CD14-positive monocyte (primary cell): ENCODE measurements around the gene DOK5. TPM values are rescaled to one million over a fixed set of nuclear protein-coding genes. Genes with fewer than 3 reads are reported as not detected.

Experiments
- DNase-seq, 3 donors: peaks; one replicate each; pipeline ENCODE4 v3.0.0-alpha.2; 2011 to 2022
- H2AFZ ChIP-seq: 2 replicates; pipeline ENCODE4 v1.6.0; 2012; ENCODE audit warnings: mild to moderate bottlenecking, low read depth, low read length, inconsistent platforms; ENCODE audit not compliant: insufficient read depth, poor library complexity, severe bottlenecking
- H3K27ac ChIP-seq, 2 donors: 1 replicate in 1 of 2; 2 replicates in 1 of 2; pipeline ENCODE4 v1.5.1; 2012 to 2013; ENCODE audit warnings: low read length in 2 of 2, control low read depth in 1 of 2, inconsistent platforms in 1 of 2, low read depth in 1 of 2, mild to moderate bottlenecking in 1 of 2
- H3K27me3 ChIP-seq, 2 donors: one replicate each; pipeline versions ENCODE4 v1.6.0 to v1.6.1; 2011 to 2013; ENCODE audit warnings: low read length in 2 of 2; ENCODE audit not compliant: control insufficient read depth in 2 of 2, insufficient read depth in 2 of 2
- H3K36me3 ChIP-seq, 2 donors: replicated peaks in 1 of 2; 1 replicate in 1 of 2; 2 replicates in 1 of 2; pipeline versions ENCODE4 v1.5.1 to v1.6.1; 2012 to 2013; ENCODE audit warnings: low read length in 2 of 2, control low read depth in 1 of 2, inconsistent platforms in 1 of 2, mild to moderate bottlenecking in 1 of 2; ENCODE audit not compliant: insufficient read depth in 2 of 2, control insufficient read depth in 1 of 2
- H3K4me1 ChIP-seq, 2 donors: 1 replicate in 1 of 2; 2 replicates in 1 of 2; pipeline versions ENCODE4 v1.5.1 to v1.6.1; 2012 to 2013; ENCODE audit warnings: low read length in 2 of 2, control low read depth in 1 of 2, inconsistent platforms in 1 of 2, mild to moderate bottlenecking in 1 of 2, moderate library complexity in 1 of 2; ENCODE audit not compliant: insufficient read depth in 2 of 2, control insufficient read depth in 1 of 2
- H3K4me2 ChIP-seq: replicated peaks from 2 replicates; pipeline ENCODE3; 2012; ENCODE audit warnings: low read length, moderate library complexity, mild to moderate bottlenecking; ENCODE audit not compliant: poor library complexity, severe bottlenecking; ENCODE audit errors: extremely low read depth
- H3K4me3 ChIP-seq, 3 experiments: fragments of 200-600 bp in 1 of 3; sonication (generic) in 1 of 3; replicated peaks in 1 of 3; 1 replicate in 2 of 3; 2 replicates in 1 of 3; pipeline ENCODE4 v1.5.1; 2011 to 2013; ENCODE audit warnings: low read length in 3 of 3, mild to moderate bottlenecking in 3 of 3, control low read depth in 2 of 3, low read depth in 2 of 3, inconsistent platforms in 1 of 3, moderate library complexity in 1 of 3
- H3K79me2 ChIP-seq: 2 replicates; pipeline ENCODE4 v1.6.0; 2012; ENCODE audit warnings: mild to moderate bottlenecking, control low read depth, inconsistent platforms, low read length, moderate library complexity; ENCODE audit not compliant: insufficient read depth
- H3K9ac ChIP-seq: 2 replicates; pipeline ENCODE4 v1.6.0; 2017; ENCODE audit warnings: low read length, mild to moderate bottlenecking; ENCODE audit not compliant: insufficient read depth, poor library complexity, severe bottlenecking
- H3K9me3 ChIP-seq, 2 donors: replicated peaks in 1 of 2; 1 replicate in 1 of 2; 2 replicates in 1 of 2; pipeline versions ENCODE4 v1.5.1 to v1.6.1; 2012 to 2013; ENCODE audit warnings: low read length in 2 of 2, control low read depth in 1 of 2; ENCODE audit not compliant: control insufficient read depth in 1 of 2, insufficient read depth in 1 of 2
- H4K20me1 ChIP-seq: 2 replicates; pipeline ENCODE4 v1.6.0; 2012; ENCODE audit warnings: mild to moderate bottlenecking, low read length, control low read depth, moderate library complexity; ENCODE audit not compliant: insufficient read depth
- H3K27ac Mint-ChIP-seq, 7 donors: one replicate each; pipeline ENCODE4 v1.8.0; 2020; ENCODE audit warnings: mild to moderate bottlenecking in 7 of 7, mixed read lengths in 7 of 7, moderate library complexity in 6 of 7, inconsistent platforms in 2 of 7
- H3K27me3 Mint-ChIP-seq, 3 donors: one replicate each; pipeline ENCODE4 v1.8.0; 2021 to 2022; ENCODE audit warnings: low read depth in 3 of 3, mild to moderate bottlenecking in 3 of 3, mixed read lengths in 3 of 3, moderate library complexity in 3 of 3, inconsistent platforms in 1 of 3
- H3K36me3 Mint-ChIP-seq, 2 donors: one replicate each; pipeline ENCODE4 v1.8.0; 2020; ENCODE audit warnings: mixed read lengths in 2 of 2, inconsistent platforms in 1 of 2, mild to moderate bottlenecking in 1 of 2
- H3K4me1 Mint-ChIP-seq: one replicate; pipeline ENCODE4 v1.8.0; 2020; ENCODE audit warnings: mild to moderate bottlenecking, mixed read lengths
- H3K4me3 Mint-ChIP-seq, 2 donors: one replicate each; pipeline ENCODE4 v1.8.0; 2020; ENCODE audit warnings: mild to moderate bottlenecking in 2 of 2, mixed read lengths in 2 of 2, moderate library complexity in 1 of 2
- H3K9me3 Mint-ChIP-seq, 7 donors: one replicate each; pipeline ENCODE4 v1.8.0; 2020 to 2022; ENCODE audit warnings: mixed read lengths in 7 of 7, mild to moderate bottlenecking in 6 of 7, moderate library complexity in 6 of 7, inconsistent platforms in 2 of 7
- WGBS: methylation state at CpG from one replicate; pipeline ENCODE4 v1.1.5; 2013; ENCODE audit warnings: missing lambda C conversion rate; ENCODE audit not compliant: insufficient coverage; 5-methylcytosine and 5-hydroxymethylcytosine counted together
- intact Hi-C, 2 donors: fragments of 100-400 bp; cut with micrococcal nuclease; formaldehyde crosslinking; loops; one replicate each; pipeline versions ENCODE4 v1.15.0 to v1.15.1; 2023
- polyA plus RNA-seq, 3 donors: library from polyadenylated mRNA; depleted of rRNA in 1 of 3; unstranded in 2 of 3; stranded (reverse) in 1 of 3; fragments of 300-500 nt in 2 of 3; fragments of >200 nt in 1 of 3; fragmentation: Illumina TruSeq in 2 of 3; gene quantifications; 1 replicate in 2 of 3; 2 replicates in 1 of 3; pipeline ENCODE4 v1.2.3, GENCODE V29; 2012 to 2021
- TF ChIP-seq, protein P1 (sequence below): fragments of 200-600 bp; IDR thresholded peaks from one replicate; pipeline ENCODE4 v1.8.0; 2022; ENCODE audit warnings: antibody characterized with exemption, mild to moderate bottlenecking

DOK5 gene
- polyA plus RNA-seq, 3 donors: not detected

DNA sequence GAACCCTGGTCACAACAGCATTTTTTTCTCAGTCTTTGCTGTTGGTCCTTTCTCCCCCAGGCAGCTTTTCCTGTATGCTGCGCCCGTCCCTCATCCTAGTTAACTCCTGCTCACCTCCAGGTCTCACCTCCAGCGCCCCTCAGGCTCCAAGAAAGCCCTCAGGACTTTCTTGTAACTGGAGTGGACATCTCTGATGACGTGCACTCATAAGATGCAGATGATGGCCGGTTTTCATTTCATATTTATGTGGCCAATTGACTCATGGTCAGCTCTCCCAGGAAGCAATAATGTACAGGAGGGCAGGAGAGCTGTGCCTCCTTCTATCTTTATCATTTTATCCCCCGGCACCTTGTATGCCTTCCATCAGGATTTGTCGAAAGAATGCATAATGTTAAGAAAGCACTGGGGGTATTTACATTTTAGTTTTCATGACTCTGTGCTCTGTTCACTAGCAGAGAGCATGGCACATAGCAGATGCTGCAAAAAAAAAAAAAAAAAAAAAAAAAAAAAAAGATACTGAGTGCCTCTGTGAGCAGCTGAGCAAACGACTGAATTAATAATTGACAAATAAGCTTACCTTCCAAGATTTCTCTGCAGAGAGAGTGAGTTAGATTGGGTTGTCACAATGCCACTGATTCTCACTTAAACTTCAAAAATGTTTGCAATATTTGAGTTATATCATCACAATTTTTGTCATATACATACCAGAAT is 170.2 kb downstream of the DOK5 start:
- peaks cover 0 to 3% (median under 1%) of the 10 kb centered on the region in 3 donors for H3K27me3 Mint-ChIP-seq

DNA sequence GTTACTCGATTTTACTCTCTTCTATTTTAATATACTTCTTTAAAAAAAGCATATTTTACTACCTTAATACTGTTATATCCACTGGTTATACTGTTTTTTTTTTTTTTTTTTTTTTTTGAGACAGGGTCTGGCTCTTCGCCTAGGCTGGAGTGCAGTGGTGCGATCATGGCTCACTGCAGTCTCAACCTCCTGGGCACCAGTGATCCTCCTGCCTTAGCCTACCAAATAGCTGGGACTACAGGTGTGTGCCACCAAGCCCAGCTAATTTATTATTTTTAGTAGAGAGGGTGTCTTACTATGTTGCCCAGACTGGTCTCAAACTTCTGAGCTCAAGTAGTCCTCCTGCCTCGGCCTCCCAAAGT is 170.7 kb downstream of the DOK5 start:
- Histone ChIP-seq H3K27me3 (no peaks in the 10 kb centered on the region), H2AFZ (no peak overlapping the region), H4K20me1 (no peaks in the 10 kb centered on the region), H3K4me1 (no peaks in the 10 kb centered on the region), H3K9me3 (no peaks in the 10 kb centered on the region), H3K79me2 (no peaks in the 10 kb centered on the region), H3K9ac (no peak overlapping the region), H3K4me3 (no peak overlapping the region), H3K27ac (no peak overlapping the region), H3K36me3 (no peaks in the 10 kb centered on the region), H3K4me2 (no peak overlapping the region)
- no CpG with 5 or more reads among the region's 4 CpGs for WGBS
- no peaks in the 10 kb centered on the region for H3K9me3 Mint-ChIP-seq
- H3K27me3 Mint-ChIP-seq: peaks cover 3 to 5% (median 5%) of the 10 kb centered on the region in 3 donors
- intact Hi-C loops: loop anchor here (5.0 to 10.0 kb wide), 2 partner anchors 421 to 549 kb away; no protein-coding TSS in a partner anchor
- DNase-seq: no peak
- no peak overlapping the region for H3K27ac Mint-ChIP-seq
- H3K4me3 Mint-ChIP-seq: no peak overlapping the region
- H3K36me3 Mint-ChIP-seq: no peaks in the 10 kb centered on the region
- TF ChIP-seq, protein P1, sequence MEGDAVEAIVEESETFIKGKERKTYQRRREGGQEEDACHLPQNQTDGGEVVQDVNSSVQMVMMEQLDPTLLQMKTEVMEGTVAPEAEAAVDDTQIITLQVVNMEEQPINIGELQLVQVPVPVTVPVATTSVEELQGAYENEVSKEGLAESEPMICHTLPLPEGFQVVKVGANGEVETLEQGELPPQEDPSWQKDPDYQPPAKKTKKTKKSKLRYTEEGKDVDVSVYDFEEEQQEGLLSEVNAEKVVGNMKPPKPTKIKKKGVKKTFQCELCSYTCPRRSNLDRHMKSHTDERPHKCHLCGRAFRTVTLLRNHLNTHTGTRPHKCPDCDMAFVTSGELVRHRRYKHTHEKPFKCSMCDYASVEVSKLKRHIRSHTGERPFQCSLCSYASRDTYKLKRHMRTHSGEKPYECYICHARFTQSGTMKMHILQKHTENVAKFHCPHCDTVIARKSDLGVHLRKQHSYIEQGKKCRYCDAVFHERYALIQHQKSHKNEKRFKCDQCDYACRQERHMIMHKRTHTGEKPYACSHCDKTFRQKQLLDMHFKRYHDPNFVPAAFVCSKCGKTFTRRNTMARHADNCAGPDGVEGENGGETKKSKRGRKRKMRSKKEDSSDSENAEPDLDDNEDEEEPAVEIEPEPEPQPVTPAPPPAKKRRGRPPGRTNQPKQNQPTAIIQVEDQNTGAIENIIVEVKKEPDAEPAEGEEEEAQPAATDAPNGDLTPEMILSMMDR: no peak
- H3K4me1 Mint-ChIP-seq: no peaks in the 10 kb centered on the region

More for the DNA sequence above, 170.2 kb downstream of the DOK5 start:
- TF ChIP-seq, protein P1: no peak
- no peak overlapping the region for H3K4me2 ChIP-seq
- Mint-ChIP-seq H3K4me3 (no peak overlapping the region), H3K4me1 (no peaks in the 10 kb centered on the region), H3K36me3 (no peaks in the 10 kb centered on the region), H3K9me3 (no peaks in the 10 kb centered on the region), H3K27ac (no peak overlapping the region)
- H3K4me3 ChIP-seq: no peak overlapping the region
- no peak overlapping the region for H3K9ac ChIP-seq
- H3K27ac ChIP-seq: no peak overlapping the region
- no peaks in the 10 kb centered on the region for H3K79me2 ChIP-seq
- no peak overlapping the region for H2AFZ ChIP-seq
- no peaks in the 10 kb centered on the region for H3K36me3 ChIP-seq
- no peaks in the 10 kb centered on the region for H3K9me3 ChIP-seq
- DNase-seq: no peak
- 100% methylated on average over 3 of the region's 8 CpGs for WGBS
- no peaks in the 10 kb centered on the region for H4K20me1 ChIP-seq
- H3K27me3 ChIP-seq: no peaks in the 10 kb centered on the region
- H3K4me1 ChIP-seq: no peaks in the 10 kb centered on the region
- intact Hi-C loops: loop anchor here (5.0 to 10.0 kb wide), 2 partner anchors 421 to 548 kb away; no protein-coding TSS in a partner anchor
